ENCODE measurements around the gene TBC1D1. TPM values are rescaled to one million over a fixed set of nuclear protein-coding genes. Genes with fewer than 3 reads are reported as not detected.

Gene TBC1D1
- polyA plus RNA-seq, 1 donor from 2014 or later = 23.2 TPM

GRCh38 chr4:38133711-38134480 lies 243.0 kb downstream of the TBC1D1 start:
- Histone ChIP-seq H3F3A (ENCODE audit: insufficient read depth, low read length, poor library complexity, severe bottlenecking) (no peaks in the 10 kb centered on the region), H3K79me2 (replicated peaks; ENCODE audit: insufficient read depth, low read length) (no peaks in the 10 kb centered on the region), H3K36me3 (ENCODE audit: insufficient read depth, low read length) (no peaks in the 10 kb centered on the region), H3K4me3 (ENCODE audit: low read length) (no peak overlapping the region), H3K27me3 (ENCODE audit: insufficient read depth, low read depth, low read length) (no peaks in the 10 kb centered on the region), H2AFZ (ENCODE audit: low read depth, low read length) (no peak overlapping the region), H3K9me3 (ENCODE audit: low read length) (no peaks in the 10 kb centered on the region), H3K27ac (ENCODE audit: low read length) (no peak overlapping the region), H3K9me2 (ENCODE audit: insufficient read depth, low read length) (no peaks in the 10 kb centered on the region), H3K9ac (ENCODE audit: low read length) (no peak overlapping the region), H3K4me2 (ENCODE audit: low read length) (no peak overlapping the region), H4K20me1 (ENCODE audit: insufficient read depth) (no peaks in the 10 kb centered on the region)
- no peak for TF ChIP-seq SMC3 (conservative IDR thresholded peaks at IDR 0.05; ENCODE audit: poor library complexity)
- TF ChIP-seq CTCF (IDR thresholded peaks at IDR 0.05; ENCODE audit: poor library complexity, severe bottlenecking) = no peak
- TF ChIP-seq POLR2AphosphoS5 (IDR thresholded peaks at IDR 0.05) = no peak

GRCh38 chr4:38135201-38135600 lies 244.3 kb downstream of the TBC1D1 start:
- H3K4me3 ChIP-seq (ENCODE audit: low read length) = no peak overlapping the region
- H3K27me3 ChIP-seq (ENCODE audit: insufficient read depth, low read depth, low read length) = no peaks in the 10 kb centered on the region
- H2AFZ ChIP-seq (ENCODE audit: low read depth, low read length) = no peak overlapping the region
- H4K20me1 ChIP-seq (ENCODE audit: insufficient read depth) = no peaks in the 10 kb centered on the region
- no peaks in the 10 kb centered on the region for H3K9me3 ChIP-seq (ENCODE audit: low read length)
- TF ChIP-seq RAD21 (conservative IDR thresholded peaks at IDR 0.05) (no peak), EZH2 (IDR thresholded peaks at IDR 0.05; ENCODE audit: borderline replicate concordance, insufficient read depth, low read length, poor library complexity, severe bottlenecking) (no peak), TAF1 (IDR thresholded peaks at IDR 0.05; ENCODE audit: low read depth) (no peak), REST (IDR thresholded peaks at IDR 0.05; ENCODE audit: borderline replicate concordance) (no peak), SMC3 (conservative IDR thresholded peaks at IDR 0.05; ENCODE audit: poor library complexity) (no peak), EP300 (conservative IDR thresholded peaks at IDR 0.05; ENCODE audit: poor library complexity, severe bottlenecking) (no peak), CTCF (IDR thresholded peaks at IDR 0.05; ENCODE audit: poor library complexity, severe bottlenecking) (no peak), POLR2AphosphoS5 (IDR thresholded peaks at IDR 0.05) (no peak)
- no peaks in the 10 kb centered on the region for H3K79me2 ChIP-seq (replicated peaks; ENCODE audit: insufficient read depth, low read length)
- no peak overlapping the region for H3K9ac ChIP-seq (ENCODE audit: low read length)
- H3K9me2 ChIP-seq (ENCODE audit: insufficient read depth, low read length) = no peaks in the 10 kb centered on the region
- H3K36me3 ChIP-seq (ENCODE audit: insufficient read depth, low read length) = no peaks in the 10 kb centered on the region
- no peaks in the 10 kb centered on the region for H3F3A ChIP-seq (ENCODE audit: insufficient read depth, low read length, poor library complexity, severe bottlenecking)
- no peak overlapping the region for H3K27ac ChIP-seq (ENCODE audit: low read length)
- no peak overlapping the region for H3K4me2 ChIP-seq (ENCODE audit: low read length)

Data from neural cell (in vitro differentiated cells).